Immature natural killer cell (primary cell): ENCODE results near the gene DAPK1. TPM values are rescaled to one million over a fixed set of nuclear protein-coding genes. Genes with fewer than 3 reads are reported as not detected.

Source experiments
- DNase-seq, 3 donors: peaks; one replicate each; pipeline ENCODE4 v3.0.0; 2022; ENCODE audit warnings: mixed read lengths in 1 of 3
- H3K27ac Mint-ChIP-seq, 6 donors: one replicate each; pipeline ENCODE4 v1.8.0; 2020; ENCODE audit warnings: mixed read lengths in 6 of 6, mild to moderate bottlenecking in 5 of 6, inconsistent platforms in 4 of 6, moderate library complexity in 3 of 6
- H3K27me3 Mint-ChIP-seq, 3 donors: one replicate each; pipeline ENCODE4 v1.8.0; 2020 to 2021; ENCODE audit warnings: low read depth in 3 of 3, mild to moderate bottlenecking in 3 of 3, mixed read lengths in 3 of 3, moderate library complexity in 3 of 3, inconsistent platforms in 1 of 3
- H3K36me3 Mint-ChIP-seq, 3 donors: one replicate each; pipeline ENCODE4 v1.8.0; 2020; ENCODE audit warnings: mixed read lengths in 3 of 3, inconsistent platforms in 2 of 3, mild to moderate bottlenecking in 2 of 3
- H3K4me1 Mint-ChIP-seq, 2 donors: one replicate each; pipeline ENCODE4 v1.8.0; 2020; ENCODE audit warnings: inconsistent platforms in 2 of 2, mild to moderate bottlenecking in 2 of 2, mixed read lengths in 2 of 2, moderate library complexity in 1 of 2
- H3K4me3 Mint-ChIP-seq, 5 donors: one replicate each; pipeline ENCODE4 v1.8.0; 2020; ENCODE audit warnings: mild to moderate bottlenecking in 5 of 5, mixed read lengths in 5 of 5, inconsistent platforms in 3 of 5, moderate library complexity in 3 of 5
- H3K9me3 Mint-ChIP-seq, 6 donors: one replicate each; pipeline ENCODE4 v1.8.0; 2020; ENCODE audit warnings: mild to moderate bottlenecking in 6 of 6, mixed read lengths in 6 of 6, inconsistent platforms in 4 of 6, moderate library complexity in 3 of 6
- polyA plus RNA-seq, 3 donors: library from polyadenylated mRNA; unstranded; fragments of 300-500 nt; fragmentation: Illumina TruSeq; gene quantifications; one replicate each; pipeline ENCODE4 v1.2.3, GENCODE V29; 2021

Gene DAPK1
- polyA plus RNA-seq, 3 donors from 2014 or later, result 0.82 to 1.3 TPM; not detected in 1

GRCh38 chr9:87704342-87704741, 206.7 kb downstream of the DAPK1 start:
- no peak for DNase-seq
- Mint-ChIP-seq H3K4me3 (no peak overlapping the region), H3K4me1 (no peaks in the 10 kb centered on the region), H3K27ac (no peak overlapping the region), H3K27me3 (peaks cover 0 to 2% (median 0%) of the 10 kb centered on the region in 3 donors), H3K36me3 (peaks cover 0 to 3% (median 0%) of the 10 kb centered on the region in 3 donors), H3K9me3 (no peaks in the 10 kb centered on the region)

GRCh38 chr9:87706066-87706739, 208.5 kb downstream of the DAPK1 start:
- Mint-ChIP-seq H3K9me3 (no peaks in the 10 kb centered on the region), H3K27ac (no peak overlapping the region)

GRCh38 chr9:87707805-87708506, 210.3 kb downstream of the DAPK1 start:
- Mint-ChIP-seq H3K9me3 (no peaks in the 10 kb centered on the region), H3K4me1 (no peaks in the 10 kb centered on the region), H3K36me3 (peaks cover 0 to 3% (median 0%) of the 10 kb centered on the region in 3 donors), H3K27me3 (peaks cover 0 to 2% (median 0%) of the 10 kb centered on the region in 3 donors), H3K4me3 (no peak overlapping the region), H3K27ac (no peak overlapping the region)
- DNase-seq, result no peak

More at GRCh38 chr9:87706066-87706739, 208.5 kb downstream of the DAPK1 start:
- H3K4me1 Mint-ChIP-seq, result no peaks in the 10 kb centered on the region
- H3K36me3 Mint-ChIP-seq, result peaks cover 0 to 3% (median 0%) of the 10 kb centered on the region in 3 donors
- no peak overlapping the region for H3K4me3 Mint-ChIP-seq
- no peak for DNase-seq
- peaks cover 0 to 2% (median 0%) of the 10 kb centered on the region in 3 donors for H3K27me3 Mint-ChIP-seq

- no peak overlapping the region for H3K27ac Mint-ChIP-seq
- peaks cover 0 to 3% (median 0%) of the 10 kb centered on the region in 3 donors for H3K36me3 Mint-ChIP-seq
- H3K4me3 Mint-ChIP-seq, result no peak overlapping the region
- no peak for DNase-seq
- peaks cover 0 to 2% (median 0%) of the 10 kb centered on the region in 3 donors for H3K27me3 Mint-ChIP-seq
- no peaks in the 10 kb centered on the region for H3K9me3 Mint-ChIP-seq
- H3K4me1 Mint-ChIP-seq, result no peaks in the 10 kb centered on the region
Measured at GRCh38 chr9:87708546-87708945, 210.9 kb downstream of the DAPK1 start.

GRCh38 chr9:87708986-87709728, 211.5 kb downstream of the DAPK1 start:
- Mint-ChIP-seq H3K4me1 (no peaks in the 10 kb centered on the region), H3K9me3 (no peaks in the 10 kb centered on the region), H3K36me3 (peaks cover 0 to 3% (median 0%) of the 10 kb centered on the region in 3 donors), H3K27ac (no peak overlapping the region), H3K27me3 (peaks cover 0 to 2% (median 0%) of the 10 kb centered on the region in 3 donors), H3K4me3 (no peak overlapping the region)
- no peak for DNase-seq

- Mint-ChIP-seq H3K27ac (no peak overlapping the region), H3K4me3 (no peak overlapping the region), H3K36me3 (peaks cover 0 to 3% (median 0%) of the 10 kb centered on the region in 3 donors), H3K9me3 (no peaks in the 10 kb centered on the region), H3K27me3 (peaks cover 0 to 2% (median 0%) of the 10 kb centered on the region in 3 donors), H3K4me1 (no peaks in the 10 kb centered on the region)
- no peak for DNase-seq
Measured at GRCh38 chr9:87710443-87710842, 212.8 kb downstream of the DAPK1 start.

GRCh38 chr9:87711857-87712800, 214.5 kb downstream of the DAPK1 start:
- Mint-ChIP-seq H3K27ac (no peak overlapping the region), H3K4me3 (no peak overlapping the region), H3K36me3 (peaks cover 0 to 3% (median 0%) of the 10 kb centered on the region in 3 donors), H3K9me3 (no peaks in the 10 kb centered on the region), H3K27me3 (peaks cover 0 to 5% (median 2%) of the 10 kb centered on the region in 3 donors), H3K4me1 (no peaks in the 10 kb centered on the region)
- no peak for DNase-seq

- H3K9me3 Mint-ChIP-seq, result no peaks in the 10 kb centered on the region
- no peaks in the 10 kb centered on the region for H3K36me3 Mint-ChIP-seq
- H3K4me1 Mint-ChIP-seq, result no peaks in the 10 kb centered on the region
- H3K27me3 Mint-ChIP-seq, result peaks cover 0 to 5% (median 2%) of the 10 kb centered on the region in 3 donors
- H3K4me3 Mint-ChIP-seq, result no peak overlapping the region
- DNase-seq, result no peak
- H3K27ac Mint-ChIP-seq, result no peak overlapping the region
Measured at GRCh38 chr9:87712801-87713277, 215.2 kb downstream of the DAPK1 start.

GRCh38 chr9:87713278-87713987, 215.8 kb downstream of the DAPK1 start:
- Mint-ChIP-seq H3K4me3 (no peak overlapping the region), H3K9me3 (no peaks in the 10 kb centered on the region), H3K27ac (no peak overlapping the region)

GRCh38 chr9:87713988-87714330, 216.3 kb downstream of the DAPK1 start:
- no peak for DNase-seq
- Mint-ChIP-seq H3K4me1 (no peaks in the 10 kb centered on the region), H3K4me3 (no peak overlapping the region), H3K36me3 (no peaks in the 10 kb centered on the region), H3K9me3 (no peaks in the 10 kb centered on the region), H3K27me3 (peaks cover 0 to 5% (median 2%) of the 10 kb centered on the region in 3 donors), H3K27ac (no peak overlapping the region)

More at GRCh38 chr9:87713278-87713987, 215.8 kb downstream of the DAPK1 start:
- Mint-ChIP-seq H3K27me3 (peaks cover 0 to 5% (median 2%) of the 10 kb centered on the region in 3 donors), H3K36me3 (no peaks in the 10 kb centered on the region), H3K4me1 (no peaks in the 10 kb centered on the region)
- DNase-seq, result no peak

GRCh38 chr9:87714819-87715218, 217.2 kb downstream of the DAPK1 start:
- Mint-ChIP-seq H3K4me1 (no peaks in the 10 kb centered on the region), H3K27me3 (peaks cover 0 to 5% (median 0%) of the 10 kb centered on the region in 3 donors), H3K27ac (no peak overlapping the region), H3K36me3 (no peaks in the 10 kb centered on the region), H3K9me3 (no peaks in the 10 kb centered on the region), H3K4me3 (no peak overlapping the region)
- DNase-seq, result no peak

- no peak for DNase-seq
- H3K4me1 Mint-ChIP-seq, result no peaks in the 10 kb centered on the region
- no peak overlapping the region for H3K4me3 Mint-ChIP-seq
- H3K36me3 Mint-ChIP-seq, result no peaks in the 10 kb centered on the region
- H3K27me3 Mint-ChIP-seq, result peaks cover 0 to 5% (median 0%) of the 10 kb centered on the region in 3 donors
- no peak overlapping the region for H3K27ac Mint-ChIP-seq
- H3K9me3 Mint-ChIP-seq, result no peaks in the 10 kb centered on the region
Measured at GRCh38 chr9:87716141-87716540, 218.5 kb downstream of the DAPK1 start.
